CD1c-positive myeloid dendritic cell (primary cell): Measurements from ENCODE around the gene TNFRSF13B.
"Not testable (repeated sequence)": the region's sequence is repeated elsewhere in the genome, so short reads cannot be mapped to it uniquely, and the experiment has no call there.

Source experiments
- DNase-seq: peaks from one replicate; pipeline ENCODE4 v3.0.0-alpha.2; 2016; ENCODE audit errors: extremely low spot score

Gene TNFRSF13B

DNA sequence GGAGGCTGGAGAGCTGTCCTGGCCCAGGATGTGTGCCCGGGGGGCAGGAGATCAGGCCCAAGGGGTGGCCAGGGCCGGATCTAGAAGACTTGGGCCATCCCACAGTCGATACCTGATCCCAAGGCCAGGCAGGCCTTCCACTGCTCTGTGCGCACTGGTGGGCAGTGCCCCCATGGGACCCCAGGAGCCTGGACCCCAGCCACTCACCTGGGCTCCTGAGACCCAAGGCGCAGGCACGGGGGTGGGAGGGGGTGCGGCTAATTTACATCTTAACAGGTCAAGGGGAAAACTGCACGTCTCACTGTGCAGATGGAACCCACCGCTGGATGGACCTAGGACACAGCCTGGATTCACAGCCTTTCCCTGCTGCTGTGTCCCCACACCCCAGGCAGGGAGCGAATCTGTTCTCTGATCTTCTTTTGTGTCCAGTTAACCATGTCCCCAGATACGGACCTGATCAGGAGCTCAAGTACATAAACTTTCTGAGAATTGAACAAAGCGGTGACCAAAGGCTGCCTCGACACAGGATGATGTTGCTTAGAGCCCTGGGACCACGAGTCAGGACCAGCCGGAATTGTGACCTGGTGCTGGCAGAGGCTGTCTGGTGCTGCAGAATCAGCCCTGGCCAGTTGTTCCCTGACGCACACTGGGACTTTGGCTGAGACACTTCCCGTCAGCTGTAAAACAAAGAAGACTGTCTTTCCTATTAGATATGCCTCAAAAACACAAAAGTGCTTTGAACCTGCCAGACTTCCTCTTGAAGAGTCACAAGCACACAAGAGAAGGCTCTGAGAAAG is 60.6 kb downstream of the TNFRSF13B start:
- DNase-seq: no peak

DNA sequence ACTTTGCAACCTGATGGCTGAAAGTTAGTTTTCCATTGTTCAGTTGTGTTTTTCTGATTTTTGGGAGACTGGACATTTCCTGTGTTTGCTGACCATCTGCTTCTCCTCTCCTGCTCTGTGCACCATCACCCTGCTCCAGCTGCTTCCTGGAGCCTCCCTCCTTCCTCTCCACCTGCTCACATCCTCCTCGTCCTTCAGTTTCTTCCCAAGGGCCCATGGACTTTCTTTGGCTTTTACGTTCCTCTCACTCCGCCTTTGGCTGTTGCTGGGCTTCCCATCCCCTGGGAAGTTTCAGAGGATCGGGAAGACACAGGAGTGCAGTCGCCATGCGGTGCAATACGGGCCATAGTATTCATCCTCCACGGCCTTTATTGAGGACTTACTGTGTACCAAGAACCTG is 61.6 kb downstream of the TNFRSF13B start:
- no peak for DNase-seq

- no peak for DNase-seq
Measured at GRCh38 chr17:16909472-16910246, 62.3 kb downstream of the TNFRSF13B start.

DNA sequence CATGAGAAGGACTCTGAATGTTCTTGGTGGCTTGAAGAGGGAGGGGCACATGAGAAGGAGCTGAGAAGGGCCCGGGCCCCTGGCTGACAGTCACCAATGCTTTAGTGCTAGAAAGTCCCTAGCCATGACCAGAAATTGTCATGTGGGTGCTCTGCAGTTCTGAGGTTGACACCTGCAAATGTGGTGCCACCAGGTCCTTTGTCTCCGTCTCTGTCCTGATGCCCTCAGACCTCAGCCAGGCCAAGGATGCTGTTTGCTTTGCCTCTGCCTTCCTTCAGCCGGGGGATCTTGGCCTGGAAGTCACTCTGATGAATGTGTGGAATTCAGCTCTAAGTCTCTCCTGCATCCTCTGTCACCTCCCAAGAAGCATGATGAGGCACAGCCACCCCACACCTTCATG is 63.6 kb downstream of the TNFRSF13B start:
- DNase-seq: no peak

DNA sequence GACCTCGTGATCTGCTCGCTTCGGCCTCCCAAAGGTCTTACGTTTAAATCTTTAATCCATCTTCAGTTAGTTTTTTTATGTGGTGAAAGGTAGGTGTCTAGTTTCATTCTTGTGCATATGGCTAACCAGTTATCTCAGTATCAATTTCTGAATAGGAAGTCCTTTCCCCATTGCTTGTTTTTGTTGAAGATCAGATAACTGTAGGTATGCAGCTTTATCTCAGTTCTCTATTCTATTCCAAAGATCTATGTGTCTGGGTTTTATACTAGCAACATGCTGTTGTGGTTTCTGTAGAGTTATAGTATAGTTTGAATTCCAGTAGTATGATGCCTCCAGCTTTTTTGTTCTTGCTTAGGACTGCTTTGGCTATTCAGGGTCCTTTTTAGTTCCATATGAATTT is 65.2 kb downstream of the TNFRSF13B start:
- no peak for DNase-seq

DNA sequence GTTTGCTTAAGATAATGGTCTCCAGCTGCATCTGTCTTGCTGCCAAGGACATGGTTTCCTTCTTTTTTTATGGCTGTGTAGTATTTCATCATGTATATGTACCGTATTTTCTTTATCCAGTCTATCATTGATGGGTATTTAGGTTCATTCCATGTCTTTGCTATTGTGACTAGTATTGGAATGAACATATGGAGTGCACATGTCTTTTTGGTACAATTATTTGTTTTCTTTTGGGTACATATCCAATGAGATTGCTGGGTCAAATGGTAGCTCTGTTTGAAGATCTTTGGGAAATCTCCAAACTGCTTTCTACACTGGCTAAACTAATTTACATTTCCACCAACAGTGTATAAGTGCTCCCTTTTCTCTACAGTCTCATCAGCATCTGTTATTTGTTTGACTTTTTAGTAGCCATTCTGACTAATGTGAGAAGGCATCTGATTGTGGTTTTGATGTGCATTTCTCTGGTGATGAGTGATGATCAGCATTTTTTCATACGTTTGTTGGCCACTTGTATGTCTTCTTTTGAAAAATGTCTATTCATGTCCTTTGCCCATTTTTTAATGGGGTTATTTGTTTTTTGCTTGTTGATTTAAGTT is 66.2 kb downstream of the TNFRSF13B start:
- no peak for DNase-seq

DNA sequence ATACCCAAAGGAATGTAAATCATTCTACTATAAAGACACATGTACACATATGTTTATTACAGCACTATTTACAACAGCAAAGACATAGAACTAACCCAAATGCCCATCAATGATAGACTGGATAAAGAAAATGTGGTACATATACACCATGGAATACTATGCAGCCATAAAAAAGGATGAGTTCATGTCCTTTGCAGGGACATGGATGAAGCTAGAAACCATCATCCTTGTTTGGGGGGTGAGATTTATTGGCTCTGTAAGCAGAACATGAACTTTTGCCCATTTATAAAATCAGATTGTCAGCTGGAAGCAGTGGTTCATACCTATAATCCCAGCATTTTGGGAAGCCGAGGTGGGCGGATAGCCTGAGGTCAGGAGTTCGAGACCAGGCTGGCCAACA is 68.8 kb downstream of the TNFRSF13B start:
- DNase-seq: not testable (repeated sequence)

GRCh38 chr17:16900288-16900882 is 71.5 kb downstream of the TNFRSF13B start:
- no peak for DNase-seq

DNA sequence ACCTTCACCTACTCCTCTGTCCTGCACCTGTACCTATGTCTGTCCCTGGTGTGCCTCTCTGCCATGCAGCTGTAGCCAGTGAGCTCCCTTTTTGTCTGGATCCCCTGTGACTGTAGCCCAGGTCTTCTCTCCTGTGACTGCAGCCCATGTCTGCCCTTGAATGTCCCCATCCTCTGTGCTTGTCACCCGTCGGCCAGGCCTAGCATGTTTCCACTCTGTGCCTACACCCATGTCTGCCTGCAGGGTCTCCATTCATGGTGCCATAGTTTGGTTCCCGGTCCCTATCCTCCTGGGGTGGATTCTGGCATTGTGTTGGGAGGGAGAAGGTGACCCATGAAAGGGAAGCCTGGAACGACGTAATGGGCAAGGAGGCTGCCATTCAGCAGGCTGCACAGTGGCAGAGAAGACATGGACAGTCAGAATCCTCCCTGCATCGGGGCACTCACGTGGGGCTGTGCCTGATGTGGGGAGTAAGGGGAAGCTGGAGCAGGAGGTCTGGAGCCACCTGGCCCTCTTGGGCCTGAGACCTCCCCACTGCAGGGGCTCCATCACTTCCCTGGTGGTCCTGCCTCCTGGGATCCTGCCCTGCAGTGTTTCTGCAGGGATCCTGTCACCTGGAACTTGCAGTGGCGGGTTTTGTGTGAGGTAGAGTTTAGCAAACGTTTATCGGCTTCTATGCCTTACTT is 74.6 kb downstream of the TNFRSF13B start:
- DNase-seq: not testable (repeated sequence)

DNA sequence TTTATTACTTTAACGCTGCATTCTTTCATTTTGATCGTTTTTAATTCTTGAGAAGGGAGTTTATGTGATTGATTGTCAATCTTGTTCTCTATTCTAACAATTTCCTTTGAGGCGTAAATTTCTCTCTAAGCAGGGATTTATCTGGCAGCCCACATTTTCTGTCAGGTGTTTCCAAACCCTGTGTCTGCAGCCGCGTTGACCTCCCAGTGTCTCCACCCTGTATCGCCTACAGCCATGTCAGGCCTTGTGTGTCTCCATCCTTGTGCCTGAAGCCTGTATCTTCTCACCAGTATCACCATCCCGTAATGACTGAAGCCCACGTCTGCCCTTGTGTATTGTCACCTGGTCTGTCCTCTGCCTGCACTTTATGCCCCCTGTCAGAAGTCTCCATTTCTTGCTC is 75.7 kb downstream of the TNFRSF13B start:
- DNase-seq: not testable (repeated sequence)

- not testable (repeated sequence) for DNase-seq
Measured at GRCh38 chr17:16893527-16893926, 78.4 kb downstream of the TNFRSF13B start.

DNA sequence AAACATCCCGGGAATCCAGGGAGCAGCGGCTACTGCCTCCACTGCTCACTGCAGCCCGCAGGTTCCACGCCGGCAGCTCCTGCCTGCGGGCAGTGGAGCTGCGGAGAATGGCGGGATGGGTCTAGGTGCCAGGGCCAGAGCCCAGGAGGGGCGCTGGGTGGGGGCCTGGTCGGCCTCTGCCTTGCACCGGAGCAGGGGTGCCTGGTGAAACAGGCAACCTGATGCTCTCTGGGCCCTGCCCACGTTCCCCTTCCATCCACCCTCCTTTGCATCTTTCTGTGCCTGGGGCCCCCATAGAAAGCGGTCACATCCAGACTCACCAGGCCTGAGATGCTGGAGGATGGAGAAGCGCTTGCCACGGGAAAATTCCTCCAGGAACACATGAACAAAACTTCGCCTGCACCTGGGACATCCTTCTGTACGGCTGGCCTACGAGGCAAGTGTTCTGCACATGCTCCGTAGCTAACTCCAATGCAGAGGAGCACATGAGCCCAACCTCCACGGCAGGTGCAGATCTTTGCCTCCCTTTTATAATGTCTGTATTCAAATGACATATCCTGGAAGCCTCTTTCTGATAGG is 79.0 kb downstream of the TNFRSF13B start:
- not testable (repeated sequence) for DNase-seq

DNA sequence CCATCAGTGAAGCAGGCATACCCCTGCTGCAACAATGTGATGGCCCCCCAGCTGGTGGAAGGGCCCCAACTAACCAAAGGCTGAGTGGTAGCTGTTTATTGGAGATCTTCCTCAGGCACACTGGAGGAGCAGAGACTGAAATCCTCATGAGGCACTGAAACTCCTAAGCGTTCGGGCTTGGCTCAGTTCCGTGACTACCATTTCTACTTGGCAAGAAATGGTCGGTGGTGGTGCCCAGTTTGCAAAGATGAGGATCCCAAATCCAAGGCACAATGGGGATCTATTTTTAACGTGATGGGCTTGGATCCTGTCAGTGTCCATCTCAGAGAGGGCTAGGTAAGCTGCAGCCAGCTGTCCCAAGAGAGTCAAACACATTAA is 82.8 kb downstream of the TNFRSF13B start:
- DNase-seq: no peak
